Measurements from ENCODE around the gene ACSM4. TPM values are rescaled to one million over a fixed set of nuclear protein-coding genes. Genes with fewer than 3 reads are reported as not detected.

ACSM4 gene
- total and polyA plus RNA-seq, 10 donors, result not detected

- H3K27ac ChIP-seq, result no peak overlapping the region
- H3K4me1 ChIP-seq, result no peaks in the 10 kb centered on the region
- no peak overlapping the region for H3K4me3 ChIP-seq
- intact Hi-C loops (cut with DNase I; ENCODE audit: low total_unique reads), result no loop called here
- H3K27me3 ChIP-seq (replicated peaks in 1 of 7), result peaks cover 0 to 31% (median 0%) of the 10 kb centered on the region in 7 donors
- TF ChIP-seq, protein P1, sequence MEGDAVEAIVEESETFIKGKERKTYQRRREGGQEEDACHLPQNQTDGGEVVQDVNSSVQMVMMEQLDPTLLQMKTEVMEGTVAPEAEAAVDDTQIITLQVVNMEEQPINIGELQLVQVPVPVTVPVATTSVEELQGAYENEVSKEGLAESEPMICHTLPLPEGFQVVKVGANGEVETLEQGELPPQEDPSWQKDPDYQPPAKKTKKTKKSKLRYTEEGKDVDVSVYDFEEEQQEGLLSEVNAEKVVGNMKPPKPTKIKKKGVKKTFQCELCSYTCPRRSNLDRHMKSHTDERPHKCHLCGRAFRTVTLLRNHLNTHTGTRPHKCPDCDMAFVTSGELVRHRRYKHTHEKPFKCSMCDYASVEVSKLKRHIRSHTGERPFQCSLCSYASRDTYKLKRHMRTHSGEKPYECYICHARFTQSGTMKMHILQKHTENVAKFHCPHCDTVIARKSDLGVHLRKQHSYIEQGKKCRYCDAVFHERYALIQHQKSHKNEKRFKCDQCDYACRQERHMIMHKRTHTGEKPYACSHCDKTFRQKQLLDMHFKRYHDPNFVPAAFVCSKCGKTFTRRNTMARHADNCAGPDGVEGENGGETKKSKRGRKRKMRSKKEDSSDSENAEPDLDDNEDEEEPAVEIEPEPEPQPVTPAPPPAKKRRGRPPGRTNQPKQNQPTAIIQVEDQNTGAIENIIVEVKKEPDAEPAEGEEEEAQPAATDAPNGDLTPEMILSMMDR (IDR thresholded peaks at IDR 0.05 in 8 of 11, conservative IDR thresholded peaks at IDR 0.05 in 3 of 11), result no peak
- H3K36me3 ChIP-seq, result no peaks in the 10 kb centered on the region
- WGBS, 5 donors, result 63 to 84% (median 81%) methylated on average over 6 of the region's 6 CpGs
- H3K9me3 ChIP-seq, result no peaks in the 10 kb centered on the region
- DNase-seq, result peak; percentile 45
Measured at GRCh38 chr12:7373226-7373625, 69.4 kb downstream of the ACSM4 start.

DNA sequence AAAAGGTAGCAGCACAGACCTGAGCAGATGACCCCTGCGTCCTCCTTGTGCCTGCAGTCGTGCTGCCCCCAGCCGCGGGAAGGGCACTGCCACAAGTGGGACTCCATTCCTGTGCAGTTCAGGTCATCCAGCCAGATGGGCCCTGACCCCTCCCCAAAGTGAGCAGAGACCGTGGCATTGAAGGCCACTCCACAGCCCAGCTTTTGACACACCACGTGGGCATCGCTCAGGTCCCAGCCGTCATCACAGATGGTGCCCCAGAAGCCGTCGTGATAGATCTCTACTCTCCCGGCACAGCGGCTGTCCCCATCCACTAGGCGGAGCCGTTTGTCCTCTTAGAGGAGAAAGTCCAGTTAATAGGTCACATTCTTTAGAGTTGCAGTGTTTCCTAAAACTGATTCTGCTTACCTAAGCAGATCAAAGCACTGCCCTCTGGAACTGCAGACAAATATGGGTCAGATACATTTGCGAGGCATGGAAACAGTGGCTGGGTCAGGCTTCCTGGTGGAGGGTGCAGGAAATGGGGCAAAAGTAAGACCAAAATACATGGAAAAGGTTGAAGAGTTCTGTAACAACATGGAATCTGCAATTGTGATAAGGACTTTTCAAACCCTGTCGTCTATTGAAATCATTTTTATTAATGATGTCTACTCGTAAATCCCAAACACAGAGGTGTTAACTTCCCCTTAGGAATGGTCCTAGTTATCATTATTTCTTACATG lies 70.7 kb downstream of the ACSM4 start:
- Histone ChIP-seq H3K4me1 (no peaks in the 10 kb centered on the region), H3K9me3 (no peaks in the 10 kb centered on the region), H3K27ac (no peak overlapping the region), H3K36me3 (no peaks in the 10 kb centered on the region), H3K27me3 (replicated peaks in 1 of 7) (peaks cover 0 to 31% (median 0%) of the 10 kb centered on the region in 7 donors), H3K4me3 (no peak overlapping the region)
- peak; percentile 78 for DNase-seq
- intact Hi-C loops (cut with DNase I; ENCODE audit: low total_unique reads), result no loop called here
- 39 to 49% (median 46%) methylated on average over 16 to 17 of the region's 17 CpGs for WGBS, 5 donors
- no peak for TF ChIP-seq POLR2AphosphoS5 (IDR thresholded peaks at IDR 0.05)
- TF ChIP-seq, protein P1 (IDR thresholded peaks at IDR 0.05 in 8 of 11, conservative IDR thresholded peaks at IDR 0.05 in 3 of 11), result peak in 6 of 11 experiments; percentile 14 to 46 (median 32)

DNA sequence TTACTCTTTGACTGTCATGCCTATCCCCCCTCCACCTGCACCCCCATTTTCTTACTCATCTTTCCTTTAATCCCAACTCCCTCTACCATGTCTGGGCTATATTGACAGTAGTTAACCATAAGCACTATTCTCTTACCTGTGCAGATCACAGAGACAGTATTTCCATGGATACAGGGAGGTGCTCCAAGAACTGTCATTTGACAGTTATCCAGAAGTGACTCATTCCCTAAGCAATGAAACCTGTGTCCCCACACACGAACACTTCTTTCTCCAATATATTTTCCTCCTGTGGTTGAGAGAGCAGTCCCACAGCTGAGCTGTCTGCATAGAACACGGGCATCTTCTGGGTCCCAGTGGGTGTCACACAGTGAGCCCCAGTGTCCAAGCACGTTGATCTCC lies 71.3 kb downstream of the ACSM4 start:
- Histone ChIP-seq H3K4me3 (no peak overlapping the region), H3K9me3 (no peaks in the 10 kb centered on the region), H3K27ac (no peak overlapping the region), H3K27me3 (replicated peaks in 1 of 7) (peaks cover 0 to 31% (median 0%) of the 10 kb centered on the region in 7 donors), H3K4me1 (no peaks in the 10 kb centered on the region), H3K36me3 (no peaks in the 10 kb centered on the region)
- DNase-seq, result no peak
- WGBS, 5 donors, result 78 to 90% (median 81%) methylated on average over 3 of the region's 3 CpGs
- no peak for TF ChIP-seq POLR2A (IDR thresholded peaks at IDR 0.05)
- TF ChIP-seq POLR2AphosphoS5 (IDR thresholded peaks at IDR 0.05), result no peak
- TF ChIP-seq, protein P1 (IDR thresholded peaks at IDR 0.05 in 8 of 11, conservative IDR thresholded peaks at IDR 0.05 in 3 of 11), result no peak
- intact Hi-C loops (cut with DNase I; ENCODE audit: low total_unique reads), result no loop called here

GRCh38 chr12:7376196-7376595 lies 72.3 kb downstream of the ACSM4 start:
- intact Hi-C loops (cut with DNase I; ENCODE audit: low total_unique reads), result no loop called here
- Histone ChIP-seq H3K4me3 (no peak overlapping the region), H3K9me3 (no peaks in the 10 kb centered on the region), H3K27me3 (replicated peaks in 1 of 7) (peaks cover 0 to 36% (median 0%) of the 10 kb centered on the region in 7 donors), H3K27ac (no peak overlapping the region), H3K36me3 (no peaks in the 10 kb centered on the region), H3K4me1 (no peaks in the 10 kb centered on the region)
- no peak for DNase-seq
- TF ChIP-seq, protein P1 (IDR thresholded peaks at IDR 0.05 in 8 of 11, conservative IDR thresholded peaks at IDR 0.05 in 3 of 11), result no peak
- TF ChIP-seq POLR2AphosphoS5 (IDR thresholded peaks at IDR 0.05), result no peak
- no peak for TF ChIP-seq POLR2A (IDR thresholded peaks at IDR 0.05)
- 41 to 80% (median 58%) methylated on average over 1 of the region's 1 CpG for WGBS, 5 donors

Other genes with a start within 250 kb of the ACSM4 start
- gene C1S, start 243.4 kb upstream of the ACSM4 start, total RNA-seq, result 100 to 1,000 TPM; 235 to 451 (median 312) TPM
- 100 to 1,000 TPM; 102 to 179 (median 128) TPM for gene C1S, start 243.4 kb upstream of the ACSM4 start, polyA plus RNA-seq
- gene C1R, start 211.6 kb upstream of the ACSM4 start, total RNA-seq, result 100 to 1,000 TPM; 188 to 421 (median 289) TPM
- gene C1R, start 211.6 kb upstream of the ACSM4 start, polyA plus RNA-seq, result 100 to 1,000 TPM in 2 of 3 donors, 10 to 100 TPM in 1; 91.8 to 183 (median 154) TPM
- gene C1RL, start 194.9 kb upstream of the ACSM4 start, total RNA-seq, result 100 to 1,000 TPM in 3 of 7 donors, 10 to 100 TPM in 4; 67.0 to 126 (median 93.1) TPM
- 10 to 100 TPM; 19.1 to 26.1 (median 20.3) TPM for gene C1RL, start 194.9 kb upstream of the ACSM4 start, polyA plus RNA-seq
- 100 to 1,000 TPM in 5 of 7 donors, 10 to 100 TPM in 2; 55.5 to 158 (median 106) TPM for gene RBP5, start 175.2 kb upstream of the ACSM4 start, total RNA-seq
- 100 to 1,000 TPM in 1 of 3 donors, 10 to 100 TPM in 2; 93.2 to 170 (median 97.7) TPM for gene RBP5, start 175.2 kb upstream of the ACSM4 start, polyA plus RNA-seq
- gene CLSTN3, start 173.7 kb upstream of the ACSM4 start, total RNA-seq, result 100 to 1,000 TPM in 2 of 7 donors, 10 to 100 TPM in 5; 40.1 to 131 (median 87.9) TPM
- gene CLSTN3, start 173.7 kb upstream of the ACSM4 start, polyA plus RNA-seq, result 10 to 100 TPM; 15.0 to 21.5 (median 18.7) TPM
- 10 to 100 TPM; 16.9 to 35.8 (median 25.5) TPM for gene PEX5, start 114.4 kb upstream of the ACSM4 start, total RNA-seq
- 10 to 100 TPM; 13.4 to 19.3 (median 14.4) TPM for gene PEX5, start 114.4 kb upstream of the ACSM4 start, polyA plus RNA-seq
- 100 to 1,000 TPM in 4 of 7 donors, 10 to 100 TPM in 3; 61.2 to 192 (median 103) TPM for gene CD163L1, start 140.1 kb downstream of the ACSM4 start, total RNA-seq
- gene CD163L1, start 140.1 kb downstream of the ACSM4 start, polyA plus RNA-seq, result 10 to 100 TPM; 11.7 to 25.3 (median 14.5) TPM
- 1,000 to 10,000 TPM in 1 of 7 donors, 100 to 1,000 TPM in 6; 176 to 1,037 (median 534) TPM for gene CD163, start 199.7 kb downstream of the ACSM4 start, total RNA-seq
- 10 to 100 TPM; 55.4 to 75.6 (median 73.3) TPM for gene CD163, start 199.7 kb downstream of the ACSM4 start, polyA plus RNA-seq

All from spleen (tissue), 11 donors.